ENCODE measurements around the gene TNFSF12.

The TNFSF12 gene

DNA sequence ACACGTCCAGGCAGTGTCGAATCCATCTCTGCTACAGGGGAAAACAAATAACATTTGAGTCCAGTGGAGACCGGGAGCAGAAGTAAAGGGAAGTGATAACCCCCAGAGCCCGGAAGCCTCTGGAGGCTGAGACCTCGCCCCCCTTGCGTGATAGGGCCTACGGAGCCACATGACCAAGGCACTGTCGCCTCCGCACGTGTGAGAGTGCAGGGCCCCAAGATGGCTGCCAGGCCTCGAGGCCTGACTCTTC lies 23.4 kb downstream of the TNFSF12 start:
- no peak for DNase-seq

DNA sequence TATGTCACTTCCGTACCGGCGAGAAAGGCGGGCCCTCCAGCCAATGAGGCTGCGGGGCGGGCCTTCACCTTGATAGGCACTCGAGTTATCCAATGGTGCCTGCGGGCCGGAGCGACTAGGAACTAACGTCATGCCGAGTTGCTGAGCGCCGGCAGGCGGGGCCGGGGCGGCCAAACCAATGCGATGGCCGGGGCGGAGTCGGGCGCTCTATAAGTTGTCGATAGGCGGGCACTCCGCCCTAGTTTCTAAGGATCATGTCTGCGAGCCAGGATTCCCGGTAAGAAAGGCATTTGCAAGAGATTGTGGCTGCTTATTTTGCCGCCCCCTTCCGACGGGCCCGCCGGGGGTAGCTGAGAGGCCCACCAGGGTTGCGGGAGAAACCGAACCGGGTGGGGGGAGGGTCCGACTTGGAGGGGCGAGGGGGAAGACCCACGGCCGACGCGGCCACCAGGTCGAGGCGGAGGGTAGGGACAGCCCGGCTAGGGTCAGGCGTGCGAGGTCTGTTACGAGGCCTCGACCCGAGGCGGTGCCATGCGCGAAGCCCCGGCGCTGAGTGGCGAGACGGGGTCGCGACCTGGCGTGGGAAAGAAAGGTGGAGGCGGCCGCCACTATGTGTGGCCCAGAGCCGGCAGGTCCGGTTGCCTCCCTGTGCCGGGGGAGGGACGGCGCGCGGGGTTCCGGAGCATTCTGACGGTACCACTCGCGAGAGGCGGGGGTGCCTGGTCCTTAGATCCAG lies 23.9 kb downstream of the TNFSF12 start:
- peak; percentile 100 for DNase-seq

DNA sequence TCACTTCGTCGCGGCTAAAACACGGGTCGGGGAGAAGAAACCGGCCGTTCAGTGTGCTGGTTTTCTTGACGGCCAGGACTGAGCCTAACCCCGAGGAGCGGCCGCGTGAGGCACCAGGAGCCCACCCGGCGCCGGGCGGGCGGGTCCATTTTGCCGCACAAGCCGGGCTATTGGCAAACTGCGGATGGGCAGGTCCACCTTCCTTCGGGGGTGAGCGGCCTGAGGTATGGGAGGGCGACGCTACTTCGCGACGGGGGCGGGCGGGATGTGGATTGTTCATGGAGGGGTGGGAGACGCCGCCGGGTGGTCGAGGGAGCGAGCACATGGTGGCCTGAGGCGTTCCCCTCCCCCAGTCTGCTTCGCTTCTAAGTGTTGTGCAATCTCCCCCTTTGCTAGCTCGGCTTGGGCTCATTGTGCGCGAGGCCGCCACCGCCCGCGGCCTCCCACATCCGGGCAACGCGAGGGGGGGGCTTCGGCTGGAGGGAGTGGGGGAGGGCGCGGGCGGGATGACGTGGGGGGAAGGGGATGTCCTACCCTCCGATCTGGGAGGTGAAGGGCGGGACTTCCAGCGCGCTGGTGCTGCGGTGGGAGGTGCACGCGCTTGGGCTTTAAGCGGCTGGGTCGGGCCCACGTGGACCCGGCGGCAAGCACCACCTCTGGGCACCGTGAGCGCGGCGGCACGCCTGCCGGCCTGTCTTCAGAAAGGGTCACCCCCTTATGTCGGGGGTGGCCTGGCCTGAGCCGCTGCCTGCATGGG lies 24.6 kb downstream of the TNFSF12 start:
- DNase-seq, result peak; percentile 95

DNA sequence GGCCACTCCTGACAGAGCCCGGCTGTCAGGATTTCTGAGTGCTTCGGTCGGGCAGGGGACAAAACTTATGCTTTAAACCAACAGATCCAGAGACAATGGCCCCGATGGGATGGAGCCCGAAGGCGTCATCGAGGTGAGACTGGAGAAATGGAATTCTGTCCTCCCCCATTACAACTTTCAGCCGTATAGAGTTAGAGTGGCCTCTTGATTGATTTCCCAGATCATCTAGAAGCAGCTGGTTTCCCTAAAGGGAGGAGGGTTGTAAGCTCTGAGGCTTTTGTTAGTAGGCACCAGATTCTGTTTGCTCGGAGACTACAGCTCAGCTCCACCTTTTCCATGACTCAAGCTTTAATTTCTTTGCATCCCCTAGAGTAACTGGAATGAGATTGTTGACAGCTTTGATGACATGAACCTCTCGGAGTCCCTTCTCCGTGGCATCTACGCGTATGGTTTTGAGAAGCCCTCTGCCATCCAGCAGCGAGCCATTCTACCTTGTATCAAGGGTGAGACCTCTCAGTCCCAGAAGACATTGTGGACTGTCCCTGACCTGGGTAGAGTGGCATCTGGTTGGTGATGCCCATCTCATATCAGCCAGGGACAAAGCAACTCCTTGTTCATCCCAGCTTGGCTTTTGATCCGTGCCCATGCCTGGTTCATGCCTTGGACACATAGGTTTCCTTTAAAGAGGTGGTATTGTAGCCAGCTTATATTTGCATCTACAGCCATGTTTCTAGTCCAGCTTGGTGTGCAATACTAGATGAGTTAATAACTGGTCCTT lies 25.5 kb downstream of the TNFSF12 start:
- DNase-seq, result no peak

DNA sequence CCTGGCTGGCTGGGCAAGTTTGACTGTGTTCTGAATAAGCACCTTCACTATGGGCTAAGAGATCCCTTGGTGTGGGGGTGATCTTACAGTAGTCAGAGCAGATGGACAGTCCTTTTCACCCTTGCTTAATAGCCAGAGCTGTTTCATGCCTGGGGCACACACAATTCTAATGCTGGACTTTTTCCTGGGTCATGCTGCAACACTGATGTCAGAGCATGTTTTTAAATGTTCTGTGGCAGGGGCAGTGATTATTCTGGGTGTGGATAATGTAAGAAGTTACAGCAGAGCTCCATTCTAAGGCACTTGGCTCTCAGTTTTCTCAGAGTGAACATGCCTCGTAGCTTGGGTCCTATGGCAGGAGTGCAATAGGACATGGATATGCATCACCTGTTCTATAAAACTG lies 26.6 kb downstream of the TNFSF12 start:
- DNase-seq, result no peak

DNA sequence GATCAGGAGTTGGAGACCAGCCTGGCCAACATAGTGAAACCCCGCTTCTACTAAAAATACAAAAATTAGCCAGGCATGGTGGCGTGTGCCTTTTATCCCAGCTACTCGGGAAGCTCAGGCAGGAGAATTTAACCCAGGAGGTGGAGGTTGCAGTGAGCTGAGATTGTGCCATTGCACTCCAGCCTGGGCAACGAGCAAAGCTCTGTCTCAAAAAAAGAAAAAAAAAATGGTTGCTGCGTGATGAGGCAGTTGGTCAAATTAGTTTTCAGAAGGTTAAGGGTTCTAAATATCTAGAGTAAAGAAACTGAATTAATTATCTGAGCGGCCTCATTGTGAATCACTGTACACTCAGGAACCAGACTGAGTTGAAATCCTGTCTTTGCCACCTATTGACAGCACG lies 27.1 kb downstream of the TNFSF12 start:
- no peak for DNase-seq

DNA sequence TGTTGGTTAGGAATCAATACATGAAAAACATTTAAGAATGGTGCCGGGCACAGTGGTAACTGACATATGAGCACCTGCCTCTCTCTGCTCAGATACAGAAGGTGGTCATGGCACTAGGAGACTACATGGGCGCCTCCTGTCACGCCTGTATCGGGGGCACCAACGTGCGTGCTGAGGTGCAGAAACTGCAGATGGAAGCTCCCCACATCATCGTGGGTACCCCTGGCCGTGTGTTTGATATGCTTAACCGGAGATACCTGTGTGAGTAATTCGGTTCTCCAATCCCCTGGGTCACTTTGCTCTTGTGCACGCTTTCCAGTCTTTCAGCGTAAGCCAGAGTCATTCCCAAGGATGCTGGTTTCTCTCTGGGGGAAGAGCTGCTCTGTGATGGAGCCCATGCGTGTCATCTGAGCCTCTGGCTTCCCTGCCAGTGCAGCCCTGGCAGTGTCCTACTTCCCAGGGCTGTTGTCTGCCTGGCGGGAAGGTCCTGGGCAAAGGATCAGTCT lies 27.6 kb downstream of the TNFSF12 start:
- DNase-seq, result no peak

DNA sequence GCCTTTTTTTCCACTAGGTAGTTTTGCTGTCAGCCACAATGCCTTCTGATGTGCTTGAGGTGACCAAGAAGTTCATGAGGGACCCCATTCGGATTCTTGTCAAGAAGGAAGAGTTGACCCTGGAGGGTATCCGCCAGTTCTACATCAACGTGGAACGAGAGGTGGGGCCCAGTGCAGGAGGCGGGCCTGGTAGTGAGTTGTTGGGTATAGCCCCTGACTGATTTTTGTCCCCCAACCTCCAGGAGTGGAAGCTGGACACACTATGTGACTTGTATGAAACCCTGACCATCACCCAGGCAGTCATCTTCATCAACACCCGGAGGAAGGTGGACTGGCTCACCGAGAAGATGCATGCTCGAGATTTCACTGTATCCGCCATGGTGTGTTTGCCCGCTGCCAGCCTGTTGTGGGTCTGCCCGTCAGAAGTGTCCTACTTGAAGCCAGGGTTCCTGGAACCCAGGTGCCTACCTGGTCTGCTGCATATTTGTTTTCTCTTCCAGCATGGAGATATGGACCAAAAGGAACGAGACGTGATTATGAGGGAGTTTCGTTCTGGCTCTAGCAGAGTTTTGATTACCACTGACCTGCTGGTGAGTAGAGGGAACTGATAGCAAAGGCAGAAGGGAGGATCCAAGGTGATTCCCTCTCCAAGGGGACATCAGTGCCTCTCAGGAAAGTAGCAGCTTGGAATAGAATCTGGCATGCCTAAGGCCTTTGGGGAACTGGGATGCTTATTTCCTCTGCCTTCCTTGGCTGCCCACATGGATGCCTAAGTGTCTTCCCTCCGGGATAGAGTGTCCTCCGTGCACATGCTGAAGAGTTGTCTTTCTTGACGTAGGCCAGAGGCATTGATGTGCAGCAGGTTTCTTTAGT lies 28.7 kb downstream of the TNFSF12 start:
- DNase-seq, result no peak

DNA sequence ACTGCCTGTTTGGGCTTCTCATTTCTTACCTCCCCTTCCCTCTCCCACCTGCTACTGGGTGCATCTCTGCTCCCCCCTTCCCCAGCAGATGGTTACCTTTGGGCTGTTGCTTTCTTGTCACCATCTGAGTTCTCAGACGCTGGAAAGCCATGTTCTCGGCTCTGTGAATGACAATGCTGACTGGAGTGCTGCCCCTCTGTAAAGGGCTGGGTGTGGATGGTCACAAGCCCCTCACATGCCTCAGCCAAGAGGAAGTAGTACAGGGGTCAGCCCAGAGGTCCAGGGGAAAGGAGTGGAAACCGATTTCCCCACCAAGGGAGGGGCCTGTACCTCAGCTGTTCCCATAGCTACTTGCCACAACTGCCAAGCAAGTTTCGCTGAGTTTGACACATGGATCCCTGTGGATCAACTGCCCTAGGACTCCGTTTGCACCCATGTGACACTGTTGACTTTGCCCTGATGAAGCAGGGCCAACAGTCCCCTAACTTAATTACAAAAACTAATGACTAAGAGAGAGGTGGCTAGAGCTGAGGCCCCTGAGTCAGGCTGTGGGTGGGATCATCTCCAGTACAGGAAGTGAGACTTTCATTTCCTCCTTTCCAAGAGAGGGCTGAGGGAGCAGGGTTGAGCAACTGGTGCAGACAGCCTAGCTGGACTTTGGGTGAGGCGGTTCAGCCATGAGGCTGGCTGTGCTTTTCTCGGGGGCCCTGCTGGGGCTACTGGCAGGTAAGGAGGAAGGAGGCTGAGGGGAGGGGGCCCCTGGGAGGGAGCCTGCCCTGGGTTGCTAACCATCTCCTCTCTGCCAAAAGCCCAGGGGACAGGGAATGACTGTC lies 30.4 kb downstream of the TNFSF12 start, which contains the start of gene CD68:
CD68 (plus strand) TSS at position 638 of the 833 bp plus-strand sequence; CDS start at position 678, 40 bp downstream.
- peak; percentile 70 for DNase-seq

DNA sequence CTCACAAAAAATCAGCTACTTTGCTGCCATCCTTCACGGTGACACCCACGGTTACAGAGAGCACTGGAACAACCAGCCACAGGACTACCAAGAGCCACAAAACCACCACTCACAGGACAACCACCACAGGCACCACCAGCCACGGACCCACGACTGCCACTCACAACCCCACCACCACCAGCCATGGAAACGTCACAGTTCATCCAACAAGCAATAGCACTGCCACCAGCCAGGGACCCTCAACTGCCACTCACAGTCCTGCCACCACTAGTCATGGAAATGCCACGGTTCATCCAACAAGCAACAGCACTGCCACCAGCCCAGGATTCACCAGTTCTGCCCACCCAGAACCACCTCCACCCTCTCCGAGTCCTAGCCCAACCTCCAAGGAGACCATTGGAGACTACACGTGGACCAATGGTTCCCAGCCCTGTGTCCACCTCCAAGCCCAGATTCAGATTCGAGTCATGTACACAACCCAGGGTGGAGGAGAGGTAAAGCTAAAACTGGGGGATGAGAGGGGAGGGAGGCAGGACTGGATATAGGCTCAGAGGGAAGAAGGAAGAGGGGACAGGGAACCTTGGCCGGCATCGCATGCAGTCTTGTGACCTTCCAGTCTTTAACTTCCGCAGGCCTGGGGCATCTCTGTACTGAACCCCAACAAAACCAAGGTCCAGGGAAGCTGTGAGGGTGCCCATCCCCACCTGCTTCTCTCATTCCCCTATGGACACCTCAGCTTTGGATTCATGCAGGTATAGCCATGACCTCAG lies 31.2 kb downstream of the TNFSF12 start:
- peak; percentile 56 for DNase-seq

DNA sequence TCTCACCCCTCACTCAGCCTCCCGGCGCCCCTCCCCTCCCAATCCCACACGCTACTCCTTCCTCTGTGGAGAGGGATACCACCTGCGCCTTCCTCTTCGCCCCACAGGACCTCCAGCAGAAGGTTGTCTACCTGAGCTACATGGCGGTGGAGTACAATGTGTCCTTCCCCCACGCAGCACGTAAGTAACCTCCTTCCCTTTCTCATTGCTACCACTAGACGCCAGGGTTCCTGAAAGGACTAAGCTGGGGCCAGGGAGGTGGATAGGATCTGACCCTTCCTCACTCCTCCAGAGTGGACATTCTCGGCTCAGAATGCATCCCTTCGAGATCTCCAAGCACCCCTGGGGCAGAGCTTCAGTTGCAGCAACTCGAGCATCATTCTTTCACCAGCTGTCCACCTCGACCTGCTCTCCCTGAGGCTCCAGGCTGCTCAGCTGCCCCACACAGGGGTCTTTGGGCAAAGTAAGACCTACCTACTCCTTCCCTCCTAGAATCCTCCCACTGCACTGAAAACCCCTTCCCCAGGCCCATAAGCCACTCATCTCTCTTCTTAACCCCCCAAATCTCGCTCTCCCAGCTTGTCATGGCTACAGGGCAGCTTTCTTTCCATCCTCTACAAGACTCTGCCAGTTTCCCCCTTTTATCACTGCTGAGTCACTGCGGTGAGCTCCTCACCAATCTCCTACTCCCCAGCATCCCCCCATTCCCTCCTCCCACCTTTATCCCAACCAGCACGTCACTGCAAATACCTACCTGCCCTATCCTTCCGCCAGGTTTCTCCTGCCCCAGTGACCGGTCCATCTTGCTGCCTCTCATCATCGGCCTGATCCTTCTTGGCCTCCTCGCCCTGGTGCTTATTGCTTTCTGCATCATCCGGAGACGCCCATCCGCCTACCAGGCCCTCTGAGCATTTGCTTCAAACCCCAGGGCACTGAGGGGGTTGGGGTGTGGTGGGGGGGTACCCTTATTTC lies 32.0 kb downstream of the TNFSF12 start:
- no peak for DNase-seq

DNA sequence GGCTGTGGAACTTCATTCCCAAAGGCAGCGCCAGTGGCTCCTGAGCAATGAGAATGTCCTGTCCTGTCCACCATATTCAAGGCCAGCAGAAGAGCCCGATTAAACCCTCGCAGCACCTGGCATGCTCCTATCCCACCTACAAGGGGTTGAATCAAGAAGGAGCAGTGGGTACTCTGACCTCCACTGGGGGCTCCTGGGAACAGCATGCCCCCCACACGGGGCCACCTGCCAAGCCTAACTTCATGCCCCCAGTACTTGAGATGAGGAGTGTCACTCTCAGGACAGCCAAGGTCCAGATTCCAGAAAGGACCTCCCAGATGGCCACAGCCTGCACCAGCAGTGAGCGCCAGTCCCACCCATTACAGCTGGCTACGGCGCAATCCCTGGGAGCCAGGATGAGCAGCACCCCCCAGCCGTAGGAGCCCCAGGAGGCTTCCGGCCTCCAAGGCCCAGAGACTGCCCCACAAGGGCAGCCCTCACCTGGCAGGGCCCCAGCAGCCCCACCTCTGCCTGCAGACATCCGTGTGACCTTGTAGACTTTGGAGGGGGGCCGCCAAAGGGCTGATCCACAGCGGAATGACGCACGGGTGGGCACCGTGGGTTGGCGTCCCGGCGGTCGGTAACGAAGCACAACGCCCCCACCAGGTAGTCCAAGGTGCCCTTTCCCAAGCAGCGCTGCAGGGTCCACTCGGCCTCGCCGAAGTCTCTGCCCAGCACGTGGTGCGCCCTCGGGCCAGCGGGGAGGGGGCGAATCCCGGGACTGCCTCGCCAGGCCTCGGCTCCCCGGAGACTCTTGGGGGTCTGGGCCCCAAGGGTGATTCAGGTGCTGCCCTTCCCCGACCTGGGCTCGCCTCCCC lies 33.8 kb downstream of the TNFSF12 start:
- no peak for DNase-seq

DNA sequence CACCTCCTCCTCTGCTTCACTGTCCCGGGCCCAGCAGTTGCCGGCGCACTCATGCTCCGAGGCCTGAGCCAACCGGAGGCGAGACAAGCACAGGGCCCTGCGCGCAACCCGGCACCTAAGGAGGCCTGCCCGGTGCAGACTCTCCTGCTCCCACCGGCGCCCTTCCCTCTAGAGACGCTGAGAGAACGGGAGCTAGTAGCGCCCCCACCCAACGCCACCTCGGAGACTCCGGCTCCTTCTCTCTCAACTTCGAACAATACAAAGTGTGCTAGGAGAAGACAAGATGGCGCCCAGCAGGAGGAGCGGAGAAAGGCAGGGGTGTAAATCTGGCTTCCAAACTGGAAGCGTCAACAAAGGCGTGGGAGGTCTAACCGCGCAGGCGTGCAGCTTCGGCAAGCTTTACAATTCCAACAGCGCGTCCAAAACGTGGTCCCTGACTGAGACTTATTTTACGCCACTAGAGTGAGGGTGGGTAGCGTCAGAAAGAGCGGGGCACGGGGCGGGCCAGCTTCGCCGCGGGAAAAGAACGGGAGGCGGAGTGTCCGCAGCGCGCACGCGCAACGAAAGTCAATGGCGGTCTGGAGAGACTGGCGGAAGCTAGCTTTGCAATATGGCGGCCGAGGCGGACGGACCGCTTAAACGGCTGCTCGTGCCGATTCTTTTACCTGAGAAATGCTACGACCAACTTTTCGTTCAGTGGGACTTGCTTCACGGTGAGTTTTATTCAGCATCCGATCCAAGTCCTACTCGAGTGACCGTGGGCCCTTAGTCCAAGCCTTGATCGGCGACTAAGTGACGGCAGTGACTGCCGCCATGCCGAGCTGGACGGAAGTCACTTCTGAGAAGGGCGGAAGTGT lies 34.6 kb downstream of the TNFSF12 start, which contains the start of gene MPDU1:
MPDU1 (plus strand) TSS at position 600 of the 857 bp plus-strand sequence; CDS start at position 611, 11 bp downstream.
- DNase-seq, result peak; percentile 97

DNA sequence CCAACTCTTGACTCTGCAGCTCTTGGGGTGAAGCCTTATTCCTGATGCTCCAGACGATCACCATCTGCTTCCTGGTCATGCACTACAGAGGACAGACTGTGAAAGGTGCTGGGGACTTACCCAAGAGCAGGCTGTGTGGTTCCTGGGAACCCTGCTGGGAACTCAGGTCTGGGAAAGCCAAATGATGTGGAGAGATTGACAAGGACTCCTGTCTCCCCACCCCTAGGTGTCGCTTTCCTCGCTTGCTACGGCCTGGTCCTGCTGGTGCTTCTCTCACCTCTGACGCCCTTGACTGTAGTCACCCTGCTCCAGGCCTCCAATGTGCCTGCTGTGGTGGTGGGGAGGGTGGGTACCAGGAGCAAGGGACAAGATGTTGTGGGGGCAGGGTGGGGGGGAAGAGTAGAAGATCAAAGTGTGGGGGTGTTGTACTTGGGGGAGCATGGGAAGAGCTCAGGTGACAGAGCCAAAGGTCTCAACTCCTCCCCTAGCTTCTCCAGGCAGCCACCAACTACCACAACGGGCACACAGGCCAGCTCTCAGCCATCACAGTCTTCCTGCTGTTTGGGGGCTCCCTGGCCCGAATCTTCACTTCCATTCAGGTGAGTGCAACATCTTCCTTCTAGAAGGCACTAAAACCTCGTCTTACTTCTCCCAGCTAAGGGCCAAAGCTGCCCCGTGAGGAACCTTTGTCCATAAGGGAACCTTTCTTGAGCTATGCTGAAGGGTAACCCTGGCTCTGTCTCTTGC lies 38.0 kb downstream of the TNFSF12 start:
- DNase-seq, result no peak

DNA sequence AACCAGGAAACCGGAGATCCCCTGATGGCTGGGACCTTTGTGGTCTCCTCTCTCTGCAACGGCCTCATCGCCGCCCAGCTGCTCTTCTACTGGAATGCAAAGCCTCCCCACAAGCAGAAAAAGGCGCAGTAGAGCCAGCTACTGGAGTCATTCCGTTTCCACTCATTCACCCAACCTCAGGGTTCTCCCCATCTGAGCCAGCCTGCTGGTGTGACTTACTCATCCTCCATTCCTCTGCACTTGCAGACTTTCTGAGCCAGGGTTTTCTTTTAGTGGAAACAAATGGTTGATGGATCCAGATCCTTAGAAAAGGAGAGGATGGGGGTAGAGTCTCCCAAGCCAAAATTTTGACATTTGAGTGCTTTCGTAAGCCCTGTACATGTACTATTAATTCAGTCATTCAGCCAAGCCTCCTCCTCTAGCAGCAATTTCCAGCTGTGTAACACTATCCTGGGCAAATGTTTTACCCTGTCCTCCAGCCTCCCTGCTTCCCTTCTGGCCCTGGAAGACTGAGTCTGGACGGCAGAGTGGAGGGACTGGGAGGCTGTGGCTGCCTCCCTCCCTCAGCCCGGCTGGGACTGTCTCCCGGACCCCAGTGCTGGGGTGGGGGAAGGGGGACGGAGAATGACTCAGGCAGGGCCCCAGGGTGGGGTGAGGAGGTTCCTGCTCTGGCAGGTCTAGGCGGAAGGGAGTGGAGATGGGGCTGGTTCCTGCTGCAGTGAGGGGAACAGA lies 38.7 kb downstream of the TNFSF12 start:
- no peak for DNase-seq

Data from CD4-positive, alpha-beta T cell treated with Interleukin-21 for 1 hour (primary cell).